Mammary epithelial cell (primary cell): Measurements from ENCODE around the gene CSTPP1.

Source experiments
- EZH2 ChIP-seq: IDR thresholded peaks from 2 replicates; pipeline ENCODE4 v1.6.1; 2012; ENCODE audit warnings: low read length, inconsistent platforms, borderline replicate concordance
- TF ChIP-seq, protein P1 (sequence below), 2 donors: IDR thresholded peaks in 1 of 2; conservative IDR thresholded peaks in 1 of 2; 2 replicates each; pipeline ENCODE4 v1.5.1; 2011 to 2012; ENCODE audit warnings: inconsistent platforms in 2 of 2, low read length in 2 of 2, mild to moderate bottlenecking in 2 of 2, control low read depth in 1 of 2, low read depth in 1 of 2; ENCODE audit not compliant: insufficient read depth in 1 of 2; ENCODE audit errors: extremely low read depth in 1 of 2

DNA sequence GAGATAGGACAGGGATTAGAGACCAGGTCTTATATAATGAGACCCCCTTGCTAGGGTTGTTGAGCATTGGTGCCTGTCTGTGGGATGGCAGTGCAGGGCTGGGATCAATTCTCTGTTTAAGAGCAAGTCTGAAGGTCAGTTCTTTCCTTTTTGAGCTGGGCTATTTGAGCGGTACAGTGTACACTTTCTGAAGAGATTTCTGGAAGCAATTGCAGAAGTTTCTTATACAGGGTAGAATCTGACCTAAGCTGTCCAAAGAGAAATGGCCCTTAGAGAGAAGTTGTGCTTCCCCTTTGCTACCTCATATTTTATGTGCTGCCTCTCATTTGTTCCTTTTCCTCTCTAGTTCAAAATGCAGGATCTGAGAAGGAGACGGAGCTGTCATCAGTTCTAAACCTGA, 35.8 kb downstream of the CSTPP1 start:
- TF ChIP-seq, protein P1, sequence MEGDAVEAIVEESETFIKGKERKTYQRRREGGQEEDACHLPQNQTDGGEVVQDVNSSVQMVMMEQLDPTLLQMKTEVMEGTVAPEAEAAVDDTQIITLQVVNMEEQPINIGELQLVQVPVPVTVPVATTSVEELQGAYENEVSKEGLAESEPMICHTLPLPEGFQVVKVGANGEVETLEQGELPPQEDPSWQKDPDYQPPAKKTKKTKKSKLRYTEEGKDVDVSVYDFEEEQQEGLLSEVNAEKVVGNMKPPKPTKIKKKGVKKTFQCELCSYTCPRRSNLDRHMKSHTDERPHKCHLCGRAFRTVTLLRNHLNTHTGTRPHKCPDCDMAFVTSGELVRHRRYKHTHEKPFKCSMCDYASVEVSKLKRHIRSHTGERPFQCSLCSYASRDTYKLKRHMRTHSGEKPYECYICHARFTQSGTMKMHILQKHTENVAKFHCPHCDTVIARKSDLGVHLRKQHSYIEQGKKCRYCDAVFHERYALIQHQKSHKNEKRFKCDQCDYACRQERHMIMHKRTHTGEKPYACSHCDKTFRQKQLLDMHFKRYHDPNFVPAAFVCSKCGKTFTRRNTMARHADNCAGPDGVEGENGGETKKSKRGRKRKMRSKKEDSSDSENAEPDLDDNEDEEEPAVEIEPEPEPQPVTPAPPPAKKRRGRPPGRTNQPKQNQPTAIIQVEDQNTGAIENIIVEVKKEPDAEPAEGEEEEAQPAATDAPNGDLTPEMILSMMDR (conservative IDR thresholded peaks at IDR 0.05 in 1 of 2, IDR thresholded peaks at IDR 0.05 in 1 of 2; ENCODE audit: extremely low read depth in 1 of 2, insufficient read depth in 1 of 2, low read depth in 1 of 2, low read length in 2 of 2) = no peak
- no peak for TF ChIP-seq EZH2
